Peyer's patch (tissue), 4 donors: Measurements from ENCODE around the gene MRPL4.

Experiments used
- POLR2A ChIP-seq, 2 donors: fragments of 450-650 bp; IDR thresholded peaks; one replicate each; pipeline ENCODE4 v1.5.1; 2017; ENCODE audit warnings: antibody characterized with exemption in 2 of 2, mild to moderate bottlenecking in 2 of 2, moderate library complexity in 2 of 2
- TF ChIP-seq, protein P1 (sequence below), 6 experiments: fragments of 450-650 bp in 4 of 6; fragments of 200-600 bp in 2 of 6; sonication (generic) in 1 of 6; IDR thresholded peaks; one replicate each; pipeline ENCODE4 v1.5.1; 2017 to 2019; ENCODE audit warnings: antibody characterized with exemption in 6 of 6, mild to moderate bottlenecking in 3 of 6, moderate library complexity in 1 of 6

DNA sequence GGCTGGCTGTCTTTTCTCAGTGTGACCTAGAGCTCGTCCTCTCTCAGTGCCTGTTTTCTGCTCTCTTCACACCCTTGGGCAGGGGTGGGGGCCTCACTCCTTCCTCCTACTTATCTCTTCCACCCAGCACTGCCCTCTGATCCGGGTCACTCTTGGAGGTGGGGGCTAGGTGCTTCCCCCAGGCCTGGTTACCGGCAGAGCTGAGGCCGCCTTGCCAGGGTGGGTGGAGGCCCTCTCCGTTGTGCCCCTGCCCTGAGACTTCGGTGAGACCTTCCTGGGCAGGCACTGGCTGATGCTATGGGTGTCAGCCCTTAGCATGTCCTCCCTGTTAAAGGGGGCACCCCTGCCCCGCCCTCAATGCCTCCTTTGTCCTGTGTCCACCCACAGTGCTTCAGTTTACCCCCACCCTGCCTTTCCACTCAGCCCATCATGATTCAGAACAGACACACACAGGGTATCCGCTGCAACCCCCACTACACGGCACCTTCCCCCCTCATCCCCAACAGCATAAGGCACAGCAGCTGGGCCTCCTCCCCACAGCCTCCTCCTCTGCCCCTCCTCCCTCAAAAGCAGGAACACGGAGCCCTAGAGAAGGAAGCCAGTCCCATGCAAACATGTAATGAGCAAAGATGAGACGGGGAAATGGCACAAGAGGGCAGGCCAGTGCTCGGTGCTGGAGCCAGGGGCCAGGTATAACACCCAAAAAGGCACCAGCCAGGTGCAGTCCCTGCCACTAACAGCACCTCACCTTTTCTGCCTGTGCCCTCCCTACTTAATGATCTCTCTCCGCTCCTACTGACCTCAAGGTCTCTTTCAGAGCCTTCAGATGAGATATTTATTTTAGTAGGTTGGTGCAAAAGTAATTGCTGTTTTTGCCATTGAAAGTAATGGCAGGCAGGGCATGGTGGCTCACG, 47.8 kb downstream of the MRPL4 start:
- TF ChIP-seq, protein P1, sequence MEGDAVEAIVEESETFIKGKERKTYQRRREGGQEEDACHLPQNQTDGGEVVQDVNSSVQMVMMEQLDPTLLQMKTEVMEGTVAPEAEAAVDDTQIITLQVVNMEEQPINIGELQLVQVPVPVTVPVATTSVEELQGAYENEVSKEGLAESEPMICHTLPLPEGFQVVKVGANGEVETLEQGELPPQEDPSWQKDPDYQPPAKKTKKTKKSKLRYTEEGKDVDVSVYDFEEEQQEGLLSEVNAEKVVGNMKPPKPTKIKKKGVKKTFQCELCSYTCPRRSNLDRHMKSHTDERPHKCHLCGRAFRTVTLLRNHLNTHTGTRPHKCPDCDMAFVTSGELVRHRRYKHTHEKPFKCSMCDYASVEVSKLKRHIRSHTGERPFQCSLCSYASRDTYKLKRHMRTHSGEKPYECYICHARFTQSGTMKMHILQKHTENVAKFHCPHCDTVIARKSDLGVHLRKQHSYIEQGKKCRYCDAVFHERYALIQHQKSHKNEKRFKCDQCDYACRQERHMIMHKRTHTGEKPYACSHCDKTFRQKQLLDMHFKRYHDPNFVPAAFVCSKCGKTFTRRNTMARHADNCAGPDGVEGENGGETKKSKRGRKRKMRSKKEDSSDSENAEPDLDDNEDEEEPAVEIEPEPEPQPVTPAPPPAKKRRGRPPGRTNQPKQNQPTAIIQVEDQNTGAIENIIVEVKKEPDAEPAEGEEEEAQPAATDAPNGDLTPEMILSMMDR (IDR thresholded peaks at IDR 0.05): no peak
- TF ChIP-seq POLR2A (IDR thresholded peaks at IDR 0.05): no peak
